Endothelial cell of umbilical vein (primary cell): ENCODE results near the gene MESP2.

Source experiments
- FOS ChIP-seq: IDR thresholded peaks from 2 replicates; pipeline ENCODE4 v1.6.1; 2011; ENCODE audit warnings: mild to moderate bottlenecking, low read length, moderate library complexity, borderline replicate concordance; ENCODE audit not compliant: insufficient read depth
- POLR2A ChIP-seq: IDR thresholded peaks from 2 replicates; pipeline ENCODE4 v1.6.1; 2012; ENCODE audit warnings: low read depth, mild to moderate bottlenecking, control low read depth, low read length
- TF ChIP-seq, protein P1 (sequence below), 2 donors: IDR thresholded peaks; 1 replicate in 1 of 2; 2 replicates in 1 of 2; pipeline ENCODE4 v1.5.1; 2011; ENCODE audit warnings: low read length in 2 of 2, mild to moderate bottlenecking in 2 of 2, moderate library complexity in 2 of 2, control low read depth in 1 of 2, inconsistent platforms in 1 of 2, low read depth in 1 of 2; ENCODE audit not compliant: insufficient read depth in 1 of 2; ENCODE audit errors: extremely low read depth in 1 of 2

DNA sequence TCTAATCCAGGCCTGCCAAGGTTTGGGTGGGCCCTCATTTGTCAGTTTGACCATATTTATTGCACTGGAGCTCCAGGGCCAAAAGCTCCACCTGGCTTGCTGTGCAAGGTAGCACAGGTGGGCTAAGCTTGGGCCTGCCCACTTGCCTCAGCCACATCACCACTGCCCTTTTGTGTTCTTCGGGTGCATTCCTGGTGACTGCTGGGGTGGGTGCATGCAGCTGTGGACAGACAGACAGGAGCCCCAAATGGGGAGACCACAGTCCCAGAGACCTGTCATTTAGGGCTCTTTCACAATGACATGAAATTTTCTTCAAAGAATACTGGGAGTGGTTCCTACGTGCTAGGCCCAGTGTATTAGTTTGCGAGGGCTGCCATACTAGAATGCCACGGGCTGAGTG is 2.7 kb downstream of the MESP2 start:
- TF ChIP-seq, protein P1, sequence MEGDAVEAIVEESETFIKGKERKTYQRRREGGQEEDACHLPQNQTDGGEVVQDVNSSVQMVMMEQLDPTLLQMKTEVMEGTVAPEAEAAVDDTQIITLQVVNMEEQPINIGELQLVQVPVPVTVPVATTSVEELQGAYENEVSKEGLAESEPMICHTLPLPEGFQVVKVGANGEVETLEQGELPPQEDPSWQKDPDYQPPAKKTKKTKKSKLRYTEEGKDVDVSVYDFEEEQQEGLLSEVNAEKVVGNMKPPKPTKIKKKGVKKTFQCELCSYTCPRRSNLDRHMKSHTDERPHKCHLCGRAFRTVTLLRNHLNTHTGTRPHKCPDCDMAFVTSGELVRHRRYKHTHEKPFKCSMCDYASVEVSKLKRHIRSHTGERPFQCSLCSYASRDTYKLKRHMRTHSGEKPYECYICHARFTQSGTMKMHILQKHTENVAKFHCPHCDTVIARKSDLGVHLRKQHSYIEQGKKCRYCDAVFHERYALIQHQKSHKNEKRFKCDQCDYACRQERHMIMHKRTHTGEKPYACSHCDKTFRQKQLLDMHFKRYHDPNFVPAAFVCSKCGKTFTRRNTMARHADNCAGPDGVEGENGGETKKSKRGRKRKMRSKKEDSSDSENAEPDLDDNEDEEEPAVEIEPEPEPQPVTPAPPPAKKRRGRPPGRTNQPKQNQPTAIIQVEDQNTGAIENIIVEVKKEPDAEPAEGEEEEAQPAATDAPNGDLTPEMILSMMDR (IDR thresholded peaks at IDR 0.05; ENCODE audit: extremely low read depth in 1 of 2, insufficient read depth in 1 of 2, low read depth in 1 of 2, low read length in 2 of 2), result no peak
- TF ChIP-seq FOS (no peak), POLR2A (no peak)
